HepG2 (cell line): ENCODE results near the gene MPZL3. TPM values are rescaled to one million over a fixed set of nuclear protein-coding genes. Genes with fewer than 3 reads are reported as not detected.
A peak's percentile ranks its signal among the peaks of the same experiment; 100 is the strongest.

ENCODE experiments used
- FOXA3 ChIP-seq: IDR thresholded peaks from 2 replicates; pipeline ENCODE4 v1.6.1; 2016; ENCODE audit warnings: missing genetic modification reagents, missing compliant biosample characterization
- GATAD1 ChIP-seq: IDR thresholded peaks from 2 replicates; pipeline ENCODE4 v1.6.1; 2016; ENCODE audit warnings: missing genetic modification reagents, missing compliant biosample characterization
- GFI1 ChIP-seq: sonication (generic); formaldehyde crosslinking; IDR thresholded peaks from 2 replicates; pipeline ENCODE4 v1.5.0; 2020; ENCODE audit warnings: missing genetic modification reagents, mild to moderate bottlenecking, borderline replicate concordance
- GMEB1 ChIP-seq: sonication (generic); formaldehyde crosslinking; IDR thresholded peaks from 2 replicates; pipeline ENCODE4 v1.5.1; 2020; ENCODE audit warnings: missing genetic modification reagents, mild to moderate bottlenecking, borderline replicate concordance
- HINFP ChIP-seq: sonication (generic); formaldehyde crosslinking; IDR thresholded peaks from 2 replicates; pipeline ENCODE4 v1.4.0; 2020; ENCODE audit warnings: low read depth, mild to moderate bottlenecking, missing genetic modification reagents
- JARID2 ChIP-seq: sonication (generic); formaldehyde crosslinking; IDR thresholded peaks from 2 replicates; pipeline ENCODE4 v1.8.1; 2023; ENCODE audit warnings: missing genetic modification reagents, inconsistent platforms; ENCODE audit not compliant: insufficient replicate concordance
- NCOA1 ChIP-seq: sonication (generic); formaldehyde crosslinking; IDR thresholded peaks from 2 replicates; pipeline ENCODE4 v1.9.0; 2021; ENCODE audit warnings: missing genetic modification reagents
- RAD21 ChIP-seq: fragments of 450-650 bp; formaldehyde crosslinking; IDR thresholded peaks from 2 replicates; pipeline ENCODE4 v1.5.0; 2020; ENCODE audit warnings: mild to moderate bottlenecking
- REL ChIP-seq: sonication (generic); formaldehyde crosslinking; conservative IDR thresholded peaks from 2 replicates; pipeline ENCODE4 v1.8.0; 2022; ENCODE audit warnings: mild to moderate bottlenecking, missing genetic modification reagents, moderate library complexity
- RXRB ChIP-seq: IDR thresholded peaks from 2 replicates; pipeline ENCODE4 v1.6.1; 2016; ENCODE audit warnings: borderline replicate concordance, missing genetic modification reagents, missing compliant biosample characterization
- TAF1 ChIP-seq: sonication (generic); formaldehyde crosslinking; IDR thresholded peaks from 2 replicates; pipeline ENCODE4 v1.4.0; 2020; ENCODE audit warnings: missing genetic modification reagents
- TFE3 ChIP-seq: IDR thresholded peaks from 2 replicates; pipeline ENCODE4 v1.6.1; 2016
- XRCC5 ChIP-seq: fragments of 200-400 bp; formaldehyde crosslinking; optimal IDR thresholded peaks from 2 replicates; pipeline ENCODE3; 2017; ENCODE audit warnings: mild to moderate bottlenecking, low read length
- ZNF142 ChIP-seq: sonication (generic); formaldehyde crosslinking; IDR thresholded peaks from 2 replicates; pipeline ENCODE4 v1.4.0; 2020; ENCODE audit warnings: missing genetic modification reagents
- ZNF614 ChIP-seq: IDR thresholded peaks from 2 replicates; pipeline ENCODE4 v1.6.1; 2018; ENCODE audit warnings: missing biosample characterization, missing genetic modification reagents, inconsistent platforms, borderline replicate concordance
- ZNF780A ChIP-seq: sonication (generic); formaldehyde crosslinking; IDR thresholded peaks from 2 replicates; pipeline ENCODE4 v1.8.0; 2022; ENCODE audit warnings: mild to moderate bottlenecking, missing genetic modification reagents, moderate library complexity
- polyA plus RNA-seq, 8 experiments: library from polyadenylated mRNA; depleted of rRNA in 3 of 8; stranded (reverse) in 7 of 8; unstranded in 1 of 8; fragments of >200 nt; fragmentation: Illumina TruSeq in 4 of 8; extraction: Trizol in 4 of 8; gene quantifications; 2 replicates each; pipeline versions ENCODE4 v1.2.1 to v1.2.3, GENCODE V29; 2011 to 2016; ENCODE audit warnings: low read depth in 4 of 8, missing spikeins in 1 of 8, mixed read lengths in 1 of 8; ENCODE audit not compliant: insufficient read depth in 1 of 8
- total RNA-seq, 5 experiments: library from RNA; depleted of rRNA; stranded (reverse); fragments of >200 nt; fragmentation: Illumina TruSeq; extraction: Trizol; gene quantifications; 2 replicates each; pipeline ENCODE4 v1.2.3, GENCODE V29; 2016; ENCODE audit warnings: low read depth in 1 of 5

The MPZL3 gene
- total and polyA plus RNA-seq, 2 of the 13 experiments (the other 11 are each of a cell fraction or from before 2014, with no cell fraction given), result 5.3 to 9.3 TPM

- TF ChIP-seq ZNF142 (CRISPR knock-in tag) (peak; percentile 89), XRCC5 (peak; percentile 62), TAF1 (CRISPR knock-in tag) (no peak), GMEB1 (CRISPR knock-in tag) (0 out of 2 replicates have a peak, but pooled peaks have one; percentile 31), FOXA3 (peak; percentile 35; the same call in 1 of the 2 replicates), REL (CRISPR knock-in tag) (no peak), GFI1 (CRISPR knock-in tag) (peak; percentile 69), JARID2 (CRISPR knock-in tag) (no peak), RAD21 (CRISPR knock-in tag) (peak; percentile 89), GATAD1 (CRISPR knock-in tag) (0 out of 2 replicates have a peak, but pooled peaks have one; percentile 29), ZNF780A (CRISPR knock-in tag) (no peak), ZNF614 (CRISPR knock-in tag) (0 out of 2 replicates have a peak, but pooled peaks have one; percentile 25), TFE3 (peak; percentile 32; the same call in 1 of the 2 replicates), HINFP (peak; percentile 99), NCOA1 (CRISPR knock-in tag) (no peak), RXRB (CRISPR knock-in tag) (peak; percentile 80)
These were observed 38.8 kb upstream of the MPZL3 start (continued) for GRCh38 chr11:118290923-118291322.
